GM12801 (cell line): ENCODE results near the gene GNAO1.

Source experiments
- TF ChIP-seq, protein P1 (sequence below): IDR thresholded peaks from one replicate; pipeline ENCODE4 v1.5.1; 2011; ENCODE audit warnings: control low read depth; ENCODE audit not compliant: insufficient read length; ENCODE audit errors: extremely low read depth

GNAO1 gene

DNA sequence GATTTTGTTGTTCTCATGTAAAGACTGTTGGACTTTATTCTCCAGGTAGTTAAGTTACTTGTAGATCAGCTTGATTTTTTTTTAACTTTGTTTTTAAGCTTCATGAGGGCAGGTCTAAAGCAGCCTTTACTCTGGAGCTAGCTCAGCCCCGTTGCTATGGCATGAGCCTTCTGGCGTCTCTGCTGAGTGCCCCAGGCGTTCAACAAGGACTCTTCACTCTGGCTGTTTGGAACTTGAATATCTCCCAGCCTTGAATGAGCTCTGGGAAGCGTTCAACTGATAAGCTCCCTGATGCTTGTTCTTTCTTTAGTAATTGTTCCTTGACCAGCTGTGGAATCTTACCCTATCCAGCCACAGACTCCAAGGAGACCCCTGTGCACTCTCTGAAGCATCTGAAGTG, 82.3 kb downstream of the GNAO1 start:
- TF ChIP-seq, protein P1, sequence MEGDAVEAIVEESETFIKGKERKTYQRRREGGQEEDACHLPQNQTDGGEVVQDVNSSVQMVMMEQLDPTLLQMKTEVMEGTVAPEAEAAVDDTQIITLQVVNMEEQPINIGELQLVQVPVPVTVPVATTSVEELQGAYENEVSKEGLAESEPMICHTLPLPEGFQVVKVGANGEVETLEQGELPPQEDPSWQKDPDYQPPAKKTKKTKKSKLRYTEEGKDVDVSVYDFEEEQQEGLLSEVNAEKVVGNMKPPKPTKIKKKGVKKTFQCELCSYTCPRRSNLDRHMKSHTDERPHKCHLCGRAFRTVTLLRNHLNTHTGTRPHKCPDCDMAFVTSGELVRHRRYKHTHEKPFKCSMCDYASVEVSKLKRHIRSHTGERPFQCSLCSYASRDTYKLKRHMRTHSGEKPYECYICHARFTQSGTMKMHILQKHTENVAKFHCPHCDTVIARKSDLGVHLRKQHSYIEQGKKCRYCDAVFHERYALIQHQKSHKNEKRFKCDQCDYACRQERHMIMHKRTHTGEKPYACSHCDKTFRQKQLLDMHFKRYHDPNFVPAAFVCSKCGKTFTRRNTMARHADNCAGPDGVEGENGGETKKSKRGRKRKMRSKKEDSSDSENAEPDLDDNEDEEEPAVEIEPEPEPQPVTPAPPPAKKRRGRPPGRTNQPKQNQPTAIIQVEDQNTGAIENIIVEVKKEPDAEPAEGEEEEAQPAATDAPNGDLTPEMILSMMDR: no peak

DNA sequence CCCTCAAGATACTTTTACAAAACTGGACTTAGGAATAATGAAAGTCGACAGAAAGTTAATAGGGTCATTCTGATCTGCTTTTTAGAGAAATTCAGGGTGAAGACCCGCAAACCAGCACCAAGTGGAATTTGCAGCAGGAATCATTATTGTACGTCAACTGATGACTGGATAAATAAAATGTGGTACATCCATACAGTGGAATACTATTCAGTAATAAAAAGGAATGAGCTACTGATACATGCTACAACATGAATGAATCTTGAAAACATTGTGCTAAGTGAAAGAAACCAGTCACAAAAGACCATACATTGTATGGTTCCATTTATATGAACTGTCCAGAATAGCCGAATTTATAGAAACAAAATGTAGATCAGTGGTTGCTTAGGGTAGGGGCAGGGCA, 83.1 kb downstream of the GNAO1 start:
- TF ChIP-seq, protein P1: no peak

DNA sequence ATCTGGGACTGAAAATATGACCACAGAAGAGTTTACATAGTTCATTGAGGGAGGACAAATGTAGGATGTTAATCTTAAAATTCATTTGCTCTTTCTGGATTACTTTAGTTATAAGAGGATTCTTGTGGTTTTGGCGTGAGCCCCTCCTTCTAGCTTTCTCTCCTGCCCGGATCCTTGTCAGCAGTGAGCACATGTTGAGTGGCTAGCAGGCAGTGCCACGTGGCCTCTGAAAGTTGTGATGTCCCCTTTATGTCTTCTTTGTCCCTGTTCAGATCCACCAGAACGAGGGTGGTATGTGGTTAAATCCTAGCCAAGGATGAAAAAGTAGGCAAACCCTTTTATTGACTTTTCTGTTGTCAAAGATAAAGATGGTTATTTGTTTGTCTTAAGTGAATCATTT, 83.8 kb downstream of the GNAO1 start:
- TF ChIP-seq, protein P1: no peak

DNA sequence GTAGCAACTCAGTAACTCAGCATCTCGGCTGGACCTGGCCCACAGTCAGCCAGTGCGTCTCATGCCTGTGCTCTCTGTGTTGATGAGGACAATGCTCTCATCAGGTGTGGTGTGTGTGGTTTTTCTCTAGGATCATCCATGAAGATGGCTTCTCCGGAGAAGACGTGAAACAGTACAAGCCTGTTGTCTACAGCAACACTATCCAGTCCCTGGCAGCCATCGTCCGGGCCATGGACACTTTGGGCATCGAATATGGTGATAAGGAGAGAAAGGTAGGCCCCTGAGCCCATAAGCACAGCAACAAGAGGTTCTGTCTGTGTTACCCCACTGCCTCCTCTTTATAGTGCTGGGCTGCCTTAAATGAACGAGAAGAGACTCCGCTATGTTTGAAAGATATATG, 84.5 kb downstream of the GNAO1 start:
- TF ChIP-seq, protein P1: no peak

DNA sequence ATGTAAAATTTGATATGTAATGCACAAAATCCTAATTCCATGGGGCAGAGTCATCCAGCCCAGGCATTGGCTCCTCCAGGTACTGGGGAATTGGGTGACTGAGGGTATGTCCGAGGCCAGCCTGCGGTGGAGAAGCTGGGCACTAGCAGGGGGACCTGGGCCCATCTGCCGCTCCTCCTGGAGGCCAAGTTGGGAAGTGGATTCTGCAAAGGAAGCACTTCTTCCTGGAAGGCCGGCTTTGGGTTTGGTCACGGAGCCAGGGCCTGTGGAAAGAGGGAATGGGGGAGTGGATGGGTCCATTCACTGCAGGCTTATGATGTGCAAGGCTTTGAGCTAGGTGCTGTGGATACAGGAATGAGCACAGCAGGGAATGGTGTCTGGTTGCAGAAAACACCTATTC, 85.8 kb downstream of the GNAO1 start:
- TF ChIP-seq, protein P1: no peak

DNA sequence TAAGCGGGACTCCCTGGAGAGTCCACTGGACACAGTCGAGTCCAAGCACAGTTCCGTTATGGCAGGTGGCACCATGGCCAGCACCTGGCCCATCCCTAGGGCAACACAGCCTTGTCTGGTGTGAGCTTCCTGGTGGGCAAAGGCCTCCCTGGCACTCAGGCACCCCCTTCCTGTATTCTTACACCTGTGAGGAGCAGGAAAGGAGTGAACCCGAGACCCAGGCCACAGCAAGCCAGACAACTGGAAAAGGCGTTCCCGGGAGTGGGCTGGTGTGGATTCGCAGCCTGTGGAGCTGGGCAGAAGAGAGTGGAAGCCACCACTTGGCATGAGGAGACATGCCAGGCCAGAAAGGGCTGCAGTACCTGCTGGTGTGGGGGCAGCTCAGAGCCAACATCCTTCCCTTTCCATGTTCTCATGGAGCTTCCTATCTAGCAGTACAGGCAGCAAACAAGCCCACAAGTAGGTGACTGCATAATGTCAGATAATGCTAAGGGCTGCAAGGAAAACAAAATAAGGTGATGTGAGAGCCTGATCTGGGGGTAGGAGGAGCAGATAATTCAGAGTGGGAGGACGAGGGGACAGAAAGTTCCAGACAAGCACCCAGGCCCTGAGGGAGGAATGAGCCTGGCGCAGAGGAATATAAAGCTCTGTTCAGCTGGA, 87.0 kb downstream of the GNAO1 start:
- TF ChIP-seq, protein P1: no peak

DNA sequence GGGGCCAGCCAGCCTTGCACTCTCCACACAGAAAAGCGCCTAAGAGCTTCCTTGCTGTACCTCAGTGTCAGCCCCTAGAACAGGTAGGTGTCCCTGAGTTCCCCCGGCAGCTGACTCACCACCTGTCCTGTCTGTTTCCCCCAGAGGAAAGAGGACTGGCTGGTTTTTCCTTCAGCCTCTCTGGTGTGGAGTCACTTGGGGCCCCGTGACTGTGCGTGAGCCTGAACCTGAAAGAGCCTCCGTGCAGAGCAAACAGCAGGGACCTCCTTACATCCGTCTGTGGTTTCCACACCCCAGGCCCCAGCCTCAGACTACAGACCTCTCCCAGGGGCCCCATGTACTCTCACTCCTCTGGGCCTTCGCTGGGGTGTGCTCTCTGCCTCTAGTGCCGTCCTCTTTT, 87.8 kb downstream of the GNAO1 start:
- TF ChIP-seq, protein P1: no peak

DNA sequence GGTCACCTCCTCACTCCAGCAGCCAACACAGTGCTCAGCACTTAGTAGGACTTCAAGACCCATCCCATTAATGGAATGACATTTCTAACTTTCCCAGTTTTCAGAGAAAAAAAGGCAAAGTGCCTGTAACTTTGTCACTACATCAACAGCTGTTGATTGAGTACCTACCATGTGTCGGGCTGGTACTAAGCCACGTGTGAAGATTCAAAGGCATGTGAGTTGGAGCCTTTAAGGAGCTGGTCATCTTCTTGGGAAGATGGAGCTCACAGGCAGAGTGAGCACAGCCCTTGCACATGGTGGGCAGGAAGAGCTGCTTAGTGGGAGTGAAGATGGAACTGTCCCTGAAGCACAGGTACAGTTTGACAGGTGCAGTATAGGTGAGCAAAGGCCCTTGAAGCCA, 88.6 kb downstream of the GNAO1 start:
- TF ChIP-seq, protein P1: no peak
